ENCODE data around the gene MISP3. TPM values are rescaled to one million over a fixed set of nuclear protein-coding genes. Genes with fewer than 3 reads are reported as not detected.

Gene MISP3
- total RNA-seq: 0.22 and 0.39 TPM in 2 replicates

DNA sequence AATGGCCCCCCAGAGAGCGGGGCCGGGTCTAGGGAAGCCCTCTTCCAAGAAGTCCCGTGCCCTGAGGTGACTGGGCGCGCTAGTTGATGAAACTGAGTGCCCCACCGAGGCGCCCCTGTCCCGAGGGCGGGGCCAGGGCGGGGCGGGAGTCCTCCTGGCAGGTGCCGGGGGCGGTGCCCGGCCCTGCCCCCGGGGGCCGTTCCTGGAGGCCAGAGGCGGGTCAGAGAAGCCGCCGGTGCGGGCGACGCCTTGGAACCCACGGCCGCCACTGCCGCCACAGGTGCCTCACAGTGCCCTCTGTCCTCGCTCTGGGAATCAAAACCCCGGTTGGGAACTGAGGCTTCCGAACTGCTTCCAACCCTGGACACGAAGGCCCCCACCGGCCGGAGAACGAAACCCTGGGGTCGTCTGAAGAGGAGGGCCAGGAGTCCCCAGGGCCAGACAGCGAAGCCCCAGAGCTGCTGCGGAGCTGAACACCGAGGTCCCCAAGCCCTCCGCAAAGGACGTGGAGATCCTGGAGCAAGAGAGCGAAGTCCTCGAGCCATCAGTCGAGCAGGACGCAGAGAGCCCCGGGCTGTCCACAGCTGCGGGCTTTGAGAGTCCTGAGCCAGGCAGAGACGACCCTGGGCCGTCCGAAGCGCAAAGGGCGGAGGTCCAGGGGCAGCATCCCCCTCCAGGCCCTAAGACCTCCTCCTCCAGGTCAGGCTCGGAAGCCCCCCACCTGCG, at the start of gene MISP3:
MISP3 (plus strand) TSS at position 252 of the 726 bp plus-strand sequence. CDS start 524 bp downstream, outside the sequence.

DNA sequence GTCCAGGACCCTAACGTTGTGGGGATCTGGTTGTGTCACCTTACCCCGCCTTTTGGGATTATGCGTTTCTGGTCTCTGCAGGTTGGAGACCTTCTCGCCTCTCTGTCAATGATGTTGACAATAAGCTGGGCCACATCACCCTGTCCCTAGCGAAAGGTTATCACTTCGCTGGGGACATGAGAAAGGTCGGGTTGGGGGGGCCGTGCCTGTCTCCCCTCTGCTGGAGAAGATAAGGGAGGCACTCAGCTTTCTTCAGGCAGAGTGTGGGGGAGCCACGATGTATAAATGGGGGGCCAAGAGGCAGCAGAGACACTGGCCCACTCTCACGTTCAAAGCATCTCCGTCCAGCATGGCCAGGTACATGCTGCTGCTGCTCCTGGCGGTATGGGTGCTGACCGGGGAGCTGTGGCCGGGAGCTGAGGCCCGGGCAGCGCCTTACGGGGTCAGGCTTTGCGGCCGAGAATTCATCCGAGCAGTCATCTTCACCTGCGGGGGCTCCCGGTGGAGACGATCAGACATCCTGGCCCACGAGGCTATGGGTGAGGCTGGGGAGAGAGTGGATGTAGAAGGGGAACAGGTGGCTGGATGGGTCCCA, 44.6 kb upstream of the MISP3 start, which contains the start of gene RLN3:
RLN3 (plus strand) TSS at position 293 of the 595 bp plus-strand sequence; CDS start at position 350, 57 bp downstream.

DNA sequence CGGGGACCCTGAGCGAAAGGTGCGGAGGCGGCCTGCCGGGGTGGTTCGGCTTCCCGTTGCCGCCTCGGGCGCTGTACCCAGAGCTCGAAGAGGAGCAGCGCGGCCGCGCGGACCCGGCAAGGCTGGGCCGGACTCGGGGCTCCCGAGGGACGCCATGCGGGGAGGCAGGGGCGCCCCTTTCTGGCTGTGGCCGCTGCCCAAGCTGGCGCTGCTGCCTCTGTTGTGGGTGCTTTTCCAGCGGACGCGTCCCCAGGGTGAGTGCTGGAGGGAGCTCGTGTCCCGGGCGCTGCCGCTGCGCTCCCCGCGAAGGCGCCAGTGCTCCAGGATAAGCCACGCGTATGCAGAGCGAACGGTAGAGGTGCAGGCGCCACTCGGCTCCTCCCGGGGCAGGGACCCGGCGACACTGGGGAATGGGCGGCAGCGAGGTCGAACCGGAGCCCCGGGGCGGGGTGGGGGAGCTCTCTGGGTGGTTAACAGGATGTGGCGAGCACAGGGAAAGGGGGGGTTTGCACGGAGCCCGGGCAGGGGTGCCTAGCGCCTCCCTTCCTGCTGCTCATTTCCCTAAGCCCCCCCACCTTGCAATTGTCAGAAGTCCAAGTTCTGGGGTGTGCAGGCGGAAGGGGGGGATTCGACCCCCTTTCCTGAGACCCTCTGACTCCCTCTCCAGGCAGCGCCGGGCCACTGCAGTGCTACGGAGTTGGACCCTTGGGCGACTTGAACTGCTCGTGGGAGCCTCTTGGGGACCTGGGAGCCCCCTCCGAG, 40.7 kb upstream of the MISP3 start, which contains the start of gene IL27RA:
IL27RA (plus strand) TSS at position 44 of the 762 bp plus-strand sequence; CDS start at position 155, 111 bp downstream.

DNA sequence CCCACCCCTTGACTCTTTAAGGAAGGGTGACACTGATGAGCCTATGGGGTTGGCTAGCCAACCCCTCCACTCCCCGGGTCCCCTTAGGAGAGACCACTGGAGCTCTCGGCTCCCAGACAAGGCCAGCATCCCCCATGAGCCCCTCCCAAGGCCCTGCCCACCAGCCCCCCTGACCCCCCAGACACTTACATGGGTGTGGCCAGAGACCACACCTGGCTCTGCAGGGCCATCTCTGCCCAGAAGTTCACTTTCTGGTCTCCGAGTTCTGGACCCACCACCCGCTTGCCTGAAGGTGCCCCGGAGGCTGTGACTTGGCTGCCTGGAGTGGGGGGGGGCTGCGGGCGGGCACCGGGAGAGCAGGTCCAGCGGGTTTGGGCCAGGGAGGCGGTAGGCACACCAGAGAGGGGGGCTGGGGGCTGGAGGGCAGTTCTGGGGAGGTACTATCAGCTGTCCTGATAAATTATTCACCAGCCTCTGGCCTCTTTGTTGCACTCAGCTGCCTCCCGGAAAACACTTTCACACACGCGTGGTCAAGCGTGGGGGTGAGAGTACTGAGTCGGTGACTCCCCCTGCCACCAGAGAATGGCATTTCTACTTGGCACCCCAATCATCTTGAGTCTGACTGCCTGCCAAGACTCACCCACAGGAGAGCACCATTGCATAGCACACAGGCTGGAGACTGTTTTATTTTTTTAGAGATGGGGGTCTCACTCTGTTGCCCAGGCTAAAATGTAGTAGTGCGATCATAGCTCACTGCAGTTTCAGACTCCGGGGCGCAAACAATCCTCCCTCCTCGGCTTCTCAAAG, 10.6 kb upstream of the MISP3 start, which contains the start of gene PALM3:
PALM3 (minus strand) TSS at position 326 of the 807 bp plus-strand sequence; CDS start at position 230, 96 bp downstream.

DNA sequence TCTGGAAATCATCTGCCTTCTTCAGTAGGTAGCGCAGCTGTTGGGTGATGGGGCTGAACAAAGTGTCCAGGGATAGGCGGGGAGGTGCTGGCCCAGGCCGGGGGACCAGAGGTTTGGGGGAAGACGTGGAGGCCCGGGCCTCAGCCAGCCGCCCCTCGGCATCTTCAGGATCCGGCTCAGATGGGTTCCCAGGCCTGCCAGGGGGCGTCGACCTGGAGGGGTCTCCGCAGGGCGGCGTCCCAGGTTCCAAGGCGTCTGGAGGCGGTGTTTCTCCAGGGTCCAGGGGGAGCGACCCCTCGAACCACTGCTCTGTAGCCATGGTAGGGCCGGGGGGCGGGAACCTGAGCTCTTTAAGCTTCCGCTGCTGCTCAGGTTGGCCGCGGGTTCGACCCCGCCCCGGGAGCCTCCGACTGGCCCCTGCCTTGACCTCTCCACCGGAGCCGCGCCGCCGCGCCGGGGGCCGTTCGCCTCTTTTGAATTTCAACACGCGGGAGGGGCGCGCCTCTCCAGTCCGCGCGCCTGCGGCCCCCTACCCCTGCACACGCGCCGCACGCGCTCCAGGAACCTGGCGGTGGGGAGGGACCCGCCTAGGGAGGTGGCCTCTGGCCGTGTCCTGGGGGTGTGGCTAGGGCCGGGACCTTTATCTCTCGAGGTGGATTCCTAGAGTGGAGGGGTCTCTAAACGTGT, 12.9 kb downstream of the MISP3 start, which contains the start of gene C19orf67:
C19orf67 (minus strand) TSS at position 475 of the 687 bp plus-strand sequence; CDS start at position 319, 156 bp downstream.

DNA sequence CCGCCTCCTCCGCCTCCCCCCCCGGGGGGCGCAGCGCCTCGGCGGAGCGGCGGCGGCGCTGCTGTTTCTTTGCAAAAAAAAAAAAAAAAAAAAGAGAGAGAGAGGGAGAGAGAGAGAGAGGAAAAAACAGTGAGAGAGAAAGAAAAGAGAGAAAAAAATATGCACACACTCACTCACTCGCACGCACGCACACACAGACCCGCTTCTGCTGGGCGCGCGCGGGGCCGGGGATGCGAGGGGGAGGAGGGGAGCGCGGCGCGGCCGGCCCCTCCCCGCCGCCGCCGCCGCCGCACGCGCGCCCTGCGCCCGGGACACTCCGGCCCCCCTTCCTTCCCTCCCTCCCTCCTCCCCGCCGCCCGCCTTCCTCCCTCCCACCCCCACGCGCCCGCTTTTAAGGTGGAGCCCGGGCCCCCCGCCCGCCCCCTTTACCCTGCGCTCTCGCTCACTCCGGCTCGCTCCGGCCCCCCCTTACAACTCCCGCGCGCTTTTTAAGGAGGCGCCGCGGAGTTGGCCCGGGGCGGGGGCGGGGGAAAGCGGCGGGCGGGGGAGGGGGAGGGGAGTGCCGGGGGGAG, 18.0 kb downstream of the MISP3 start, which contains the start of gene SAMD1:
SAMD1 (minus strand) TSS at position 243 of the 572 bp plus-strand sequence.

DNA sequence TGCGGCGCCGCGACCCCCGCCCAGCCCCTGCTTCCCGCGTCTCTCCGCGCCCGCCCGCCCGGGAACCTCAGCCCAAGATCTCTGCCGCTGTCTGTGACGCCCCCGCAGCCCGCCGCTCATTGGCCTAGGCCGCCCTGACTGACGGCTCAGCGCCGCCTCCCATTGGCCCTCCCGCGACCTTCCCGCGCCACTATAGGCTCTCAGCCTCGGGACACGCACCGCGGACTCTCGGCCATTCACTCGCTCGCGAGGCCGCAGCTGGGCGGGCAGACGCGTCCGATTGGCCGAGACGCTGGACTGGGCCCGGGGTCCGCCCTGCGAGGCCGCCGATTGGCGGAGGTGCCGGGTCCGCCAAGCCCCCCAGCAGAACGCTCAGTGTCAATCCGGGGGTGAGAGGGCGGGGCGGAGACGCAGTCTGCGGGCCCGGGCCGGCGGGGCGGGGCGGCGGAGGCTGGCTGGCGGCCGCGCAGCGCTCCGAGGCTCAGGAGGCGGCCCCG, 45.1 kb downstream of the MISP3 start, which contains the start of gene PRKACA:
PRKACA (minus strand) TSS at position 95 of the 497 bp plus-strand sequence. CDS start 215 bp downstream, outside the sequence.

Other genes starting within 250 kb of the MISP3 start
- gene NANOS3, start 195.7 kb upstream of the MISP3 start, total RNA-seq: 1.3 TPM in 1 of 2 replicates, not detected in the other
- 0.79 and 0.87 TPM in 2 replicates for gene BRME1, start 166.7 kb upstream of the MISP3 start, total RNA-seq
- gene CC2D1A, start 166.6 kb upstream of the MISP3 start, total RNA-seq: 11.4 and 22.7 TPM in 2 replicates
- 0.39 and 0.43 TPM in 2 replicates for gene PODNL1, start 134.4 kb upstream of the MISP3 start, total RNA-seq
- gene DCAF15, start 120.3 kb upstream of the MISP3 start, total RNA-seq: 13.1 and 16.9 TPM in 2 replicates
- 5.1 and 5.3 TPM in 2 replicates for gene RFX1, start 66.5 kb upstream of the MISP3 start, total RNA-seq
- not detected in 2 replicates for gene RLN3, start 44.6 kb upstream of the MISP3 start, total RNA-seq
- gene IL27RA, start 41.0 kb upstream of the MISP3 start, total RNA-seq: 0.39 and 0.65 TPM in 2 replicates
- gene PALM3, start 10.7 kb upstream of the MISP3 start, total RNA-seq: 0.39 and 0.43 TPM in 2 replicates
- 1.2 TPM in 1 of 2 replicates, not detected in the other for gene C19orf67, start 13.0 kb downstream of the MISP3 start, total RNA-seq
- 24.8 and 31.8 TPM in 2 replicates for gene SAMD1, start 18.0 kb downstream of the MISP3 start, total RNA-seq
- 26.7 and 34.3 TPM in 2 replicates for gene PRKACA, start 45.0 kb downstream of the MISP3 start, total RNA-seq
- 3.9 and 6.9 TPM in 2 replicates for gene ASF1B, start 63.8 kb downstream of the MISP3 start, total RNA-seq
- 4.0 and 7.5 TPM in 2 replicates for gene ADGRL1, start 133.4 kb downstream of the MISP3 start, total RNA-seq